Stimulated activated CD8-positive, alpha-beta memory T cell treated with anti-CD3 and anti-CD28 coated beads, Interleukin-7, amount 100 ng/mL, for 24 hours (primary cell): Measurements from ENCODE around the gene PADI1.
A peak's percentile ranks its signal among the peaks of the same experiment; 100 is the strongest.

Experiments
- DNase-seq: peaks from one replicate; pipeline ENCODE4 v3.0.0-alpha.2; 2020; ENCODE audit warnings: low read depth

The PADI1 gene

GRCh38 chr1:17198476-17199258 is 6.3 kb upstream of the PADI1 start:
- DNase-seq, result no peak

GRCh38 chr1:17199267-17200044 is 5.5 kb upstream of the PADI1 start:
- DNase-seq, result no peak

DNA sequence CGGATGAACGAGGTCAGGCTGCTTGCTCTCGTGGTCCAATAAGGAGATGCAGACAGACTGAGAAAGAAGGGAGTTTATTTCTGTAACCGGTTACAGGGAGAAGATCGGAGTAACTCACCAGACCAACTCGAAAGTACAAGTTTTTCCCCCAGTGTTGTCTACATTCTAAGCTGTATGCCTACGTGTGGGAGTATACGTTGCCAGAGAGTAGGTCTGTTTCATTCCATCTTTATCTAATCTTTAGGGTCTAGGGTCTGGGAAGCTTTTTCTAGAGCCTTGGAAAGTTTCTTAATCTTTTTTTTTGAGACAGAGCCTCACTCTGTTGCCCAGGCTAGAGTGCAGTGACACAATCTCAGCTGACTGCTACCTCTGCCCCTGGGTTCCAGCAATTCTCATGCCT is 4.7 kb upstream of the PADI1 start:
- no peak for DNase-seq

DNA sequence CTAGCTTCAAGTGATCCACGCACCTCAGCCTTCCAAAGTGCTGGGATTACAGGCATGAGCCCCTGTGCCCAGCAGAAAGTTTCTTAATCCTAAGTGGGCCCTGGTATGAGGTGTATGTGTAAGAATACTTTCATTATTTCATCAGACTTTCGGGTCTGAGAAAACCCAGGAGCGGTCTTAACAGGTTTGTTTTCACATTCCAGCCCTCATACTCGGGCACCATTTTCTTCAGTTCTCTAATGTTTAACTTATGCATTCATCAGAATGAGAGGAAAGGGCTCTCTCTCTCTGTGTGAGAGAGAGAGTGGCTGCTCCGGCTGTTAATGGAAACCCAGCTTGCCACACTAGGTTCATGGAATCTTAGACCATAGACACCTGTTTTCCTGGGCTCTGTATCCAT is 4.2 kb upstream of the PADI1 start:
- DNase-seq, result no peak

DNA sequence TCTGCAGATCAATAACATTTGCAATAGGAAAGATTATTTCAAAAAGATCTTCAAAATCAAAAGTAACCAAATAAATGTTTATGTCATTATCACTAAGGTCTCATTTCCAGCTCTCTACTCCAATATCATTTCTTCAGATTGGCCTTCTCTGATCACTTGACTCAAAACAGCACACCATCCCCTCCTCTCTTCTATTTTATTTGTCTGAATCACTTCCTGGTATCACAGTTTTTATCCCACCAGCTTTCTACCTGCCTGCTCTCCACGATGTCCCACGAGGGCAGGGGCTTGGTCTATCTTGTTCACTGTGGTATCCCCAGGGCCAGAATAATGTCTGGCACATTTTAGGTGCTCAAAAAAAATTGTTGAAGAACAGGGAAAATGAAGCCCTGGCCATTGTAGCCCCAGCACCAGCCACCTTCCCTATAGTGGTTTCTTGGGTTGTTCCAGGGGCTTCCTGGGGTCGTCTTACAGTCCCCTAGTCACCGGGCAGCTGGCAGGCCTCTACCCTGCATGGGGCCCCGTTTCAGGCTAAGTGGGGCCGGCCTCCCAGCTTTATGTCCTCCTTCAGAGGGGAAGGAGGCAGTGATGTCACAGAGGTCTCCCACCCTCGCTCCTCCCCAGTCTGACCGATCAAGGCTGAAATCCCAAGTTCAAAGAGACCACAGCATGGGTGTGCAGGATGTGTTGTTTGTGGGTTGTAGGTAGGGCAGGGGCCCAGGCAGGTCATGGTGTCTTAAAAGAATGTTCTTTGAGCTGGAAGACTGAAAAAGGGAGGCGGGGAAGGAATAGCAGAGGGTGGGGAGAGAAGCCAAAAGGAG is 3.5 kb upstream of the PADI1 start:
- no peak for DNase-seq

- no peak for DNase-seq
Measured at GRCh38 chr1:17205652-17206051, 724 bp downstream of the PADI1 start.

- DNase-seq, result no peak
Measured at GRCh38 chr1:17206196-17206595, 1.3 kb downstream of the PADI1 start.

- no peak for DNase-seq
Measured at GRCh38 chr1:17207046-17207445, 2.1 kb downstream of the PADI1 start.

- no peak for DNase-seq
Measured at GRCh38 chr1:17207540-17207939, 2.6 kb downstream of the PADI1 start.

DNA sequence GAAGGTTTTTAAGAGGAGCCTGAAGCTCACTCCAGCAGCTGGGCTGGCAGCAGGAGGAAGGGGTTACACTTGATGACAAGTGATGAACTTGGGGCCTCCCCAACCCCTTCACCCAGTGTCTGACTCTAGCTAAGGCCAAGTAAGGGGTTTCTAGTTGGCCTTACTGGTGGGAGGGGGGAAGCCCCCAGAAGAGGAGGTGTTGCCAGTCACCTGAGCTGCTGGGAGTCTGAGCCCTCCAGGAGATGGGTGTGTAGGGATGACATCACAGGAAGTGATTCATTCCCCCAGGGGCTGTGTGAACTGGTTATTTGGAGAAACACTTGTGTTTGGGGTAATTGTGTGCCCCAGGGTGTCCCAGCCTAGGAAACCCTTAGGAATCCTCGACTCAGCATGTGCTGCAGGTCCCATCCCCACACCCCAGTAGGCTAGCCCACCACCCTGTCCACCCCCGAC is 3.1 kb downstream of the PADI1 start:
- DNase-seq, result peak; percentile 28

- no peak for DNase-seq
Measured at GRCh38 chr1:17208546-17208945, 3.6 kb downstream of the PADI1 start.

DNA sequence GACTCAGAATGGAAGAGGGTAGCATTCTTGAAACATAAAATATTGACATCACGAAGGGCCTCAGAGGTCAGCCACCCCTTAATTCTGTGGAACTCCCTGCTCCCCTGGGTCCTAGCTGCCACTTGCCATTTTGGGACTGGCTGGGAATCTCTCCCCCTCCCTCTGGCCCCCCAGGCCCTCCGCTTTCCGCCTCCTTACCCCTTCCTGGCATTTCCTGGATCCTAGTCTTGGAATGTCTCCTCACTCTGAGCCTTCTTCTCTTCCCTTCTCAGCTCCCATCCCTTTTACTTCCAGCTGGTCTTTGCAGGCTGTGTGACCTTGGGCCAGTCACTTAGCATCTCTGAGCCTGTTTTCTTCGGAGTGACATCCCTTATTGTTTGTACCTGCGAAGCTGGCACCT is 4.5 kb downstream of the PADI1 start:
- no peak for DNase-seq

GRCh38 chr1:17210176-17210575 is 5.2 kb downstream of the PADI1 start:
- no peak for DNase-seq

GRCh38 chr1:17211377-17211776 is 6.4 kb downstream of the PADI1 start:
- DNase-seq, result no peak

GRCh38 chr1:17212009-17212408 is 7.1 kb downstream of the PADI1 start:
- no peak for DNase-seq

GRCh38 chr1:17212487-17213121 is 7.7 kb downstream of the PADI1 start:
- peak; percentile 31 for DNase-seq

DNA sequence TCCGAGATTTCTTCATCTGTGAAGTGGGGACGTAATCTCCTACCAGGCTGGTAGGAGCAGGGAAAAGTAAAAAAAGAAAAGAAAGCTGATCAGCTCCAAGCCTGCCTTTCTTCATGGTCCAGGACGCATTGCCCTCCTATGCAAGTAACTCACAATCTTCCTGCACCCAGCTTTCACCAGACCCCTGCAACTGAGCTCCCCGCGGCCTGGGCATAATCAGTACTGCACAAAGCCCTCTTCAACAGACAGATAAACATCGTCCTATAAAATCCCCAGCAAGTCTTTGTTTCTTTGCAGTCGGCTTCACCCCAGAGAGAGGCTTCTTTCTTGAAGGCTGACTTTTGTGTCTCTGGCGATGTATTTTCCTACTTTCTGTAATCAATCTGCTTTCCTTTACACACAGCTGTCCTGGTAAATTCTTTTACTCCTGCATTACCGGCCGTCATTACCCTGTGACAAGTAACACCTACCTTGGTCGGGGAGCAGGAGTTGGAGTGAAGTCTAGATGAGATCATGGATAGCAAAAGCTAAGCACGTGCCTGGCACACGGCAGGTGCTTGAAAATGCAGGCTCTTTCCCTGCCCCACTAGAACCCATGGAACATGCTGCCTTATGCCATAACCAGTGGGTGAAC is 8.3 kb downstream of the PADI1 start:
- DNase-seq, result no peak

GRCh38 chr1:17213782-17214148 is 8.8 kb downstream of the PADI1 start:
- no peak for DNase-seq

DNA sequence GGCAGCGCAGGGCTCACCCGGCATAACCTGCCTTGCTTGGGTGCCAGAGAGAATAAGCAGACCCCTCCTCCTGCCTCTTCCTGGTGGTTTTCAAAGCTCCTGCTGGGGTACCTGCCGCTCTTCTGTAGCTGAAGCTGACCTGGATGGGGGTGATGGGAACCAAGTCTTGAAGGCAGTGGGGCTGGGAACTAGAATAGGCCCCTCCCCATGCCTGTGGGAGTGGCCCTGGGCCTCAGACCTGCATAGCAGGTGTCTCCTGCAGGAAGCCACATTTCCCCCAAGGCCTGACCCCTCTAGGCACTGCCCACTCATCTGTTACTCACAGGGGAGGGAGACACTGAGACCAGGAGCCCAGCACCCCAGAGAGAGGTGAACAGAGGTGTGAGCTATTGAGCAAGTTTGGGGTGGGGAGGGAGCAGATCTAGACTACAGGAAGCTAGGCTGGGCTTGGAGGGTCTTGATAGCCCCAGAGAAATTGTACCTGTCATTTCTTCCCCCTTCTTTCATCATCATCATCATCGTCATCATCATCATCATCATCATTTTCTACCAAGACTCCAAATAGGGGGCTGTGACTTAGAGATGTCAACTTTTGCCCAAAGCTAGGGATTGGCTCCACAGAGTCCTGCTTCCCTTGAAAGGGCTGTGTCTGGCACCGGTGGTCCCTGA is 10.1 kb downstream of the PADI1 start:
- DNase-seq, result no peak

GRCh38 chr1:17215545-17215890 is 10.6 kb downstream of the PADI1 start:
- DNase-seq, result no peak

DNA sequence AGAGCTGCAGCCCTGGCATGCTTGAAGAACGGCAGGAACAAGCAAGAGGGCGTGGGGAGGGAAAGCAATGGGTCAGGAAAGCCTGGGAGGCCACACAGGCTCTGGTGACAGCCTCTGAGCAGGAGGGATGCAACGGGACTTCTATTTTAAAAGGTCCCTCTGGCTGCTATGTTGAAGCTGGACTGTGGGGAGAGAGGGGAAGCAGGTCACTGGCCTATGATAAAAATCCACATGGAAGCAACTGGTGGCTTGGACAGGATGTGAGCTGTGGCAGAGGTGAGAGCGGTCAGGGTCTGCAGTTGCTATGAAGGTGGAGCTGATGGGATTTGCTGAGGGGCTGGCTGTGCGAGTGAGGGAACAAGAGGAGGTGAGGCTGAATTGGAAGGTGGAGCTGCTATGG is 11.2 kb downstream of the PADI1 start:
- DNase-seq, result no peak
